ENCODE results near the gene HOXB7.

DNA sequence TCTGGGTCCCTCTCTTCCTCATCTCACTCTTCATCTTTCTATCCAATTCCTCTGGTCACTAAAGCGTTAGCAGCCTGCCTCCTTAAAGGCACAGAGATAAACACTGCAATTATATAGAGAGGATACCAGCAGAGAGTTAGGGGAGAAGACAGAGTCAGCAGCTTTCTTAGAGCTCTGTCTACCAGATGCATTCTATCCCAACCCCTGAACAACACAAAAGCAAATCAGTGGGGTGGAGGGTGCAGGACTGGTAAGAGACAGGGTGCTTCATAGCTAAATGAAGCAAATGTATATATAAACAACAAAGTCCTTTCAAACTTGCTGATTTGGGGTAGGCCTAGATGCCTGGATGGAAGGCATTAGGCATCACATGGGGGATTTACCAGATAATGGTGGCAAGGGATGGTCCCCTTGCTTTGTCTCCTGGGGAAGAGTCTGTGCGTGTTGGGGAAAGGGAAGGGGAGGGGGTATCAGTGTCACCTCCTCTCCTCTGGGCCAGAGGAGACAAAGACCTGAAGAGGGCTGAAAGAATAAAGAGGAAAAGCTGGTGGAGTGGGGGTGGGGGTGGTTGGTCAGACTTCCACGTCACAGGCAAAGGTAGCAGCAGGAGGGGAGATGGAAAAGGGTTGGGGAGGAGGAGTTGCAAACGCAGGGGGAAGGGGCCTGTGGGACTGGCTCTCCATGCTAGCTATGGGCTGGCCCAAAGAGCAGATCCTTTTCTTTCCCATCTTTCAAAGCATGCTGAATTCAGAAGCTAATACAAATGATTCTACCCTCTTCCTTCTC lies 44.7 kb downstream of the HOXB7 start:
- TF ChIP-seq POLR2A (IDR thresholded peaks at IDR 0.05; ENCODE audit: low read length), result no peak
- TF ChIP-seq GATA1 (IDR thresholded peaks at IDR 0.05; ENCODE audit: low read depth, low read length), result no peak
